Posterior cingulate gyrus (tissue), 11 donors: ENCODE results near the gene DNAJC3.

Experiments
- DNase-seq, 10 donors: peaks; one replicate each; pipeline versions ENCODE4 v3.0.0 to v3.0.0-alpha.2; 2020 to 2021; ENCODE audit warnings: mixed read lengths in 3 of 10
- intact Hi-C: fragments of 100-400 bp; cut with DNase I; formaldehyde crosslinking; loops from one replicate; pipeline ENCODE4 v1.15.1; 2023

DNAJC3 gene

GRCh38 chr13:95814495-95814894 is 137.6 kb downstream of the DNAJC3 start:
- DNase-seq = no peak
- intact Hi-C loops = no loop called here

DNA sequence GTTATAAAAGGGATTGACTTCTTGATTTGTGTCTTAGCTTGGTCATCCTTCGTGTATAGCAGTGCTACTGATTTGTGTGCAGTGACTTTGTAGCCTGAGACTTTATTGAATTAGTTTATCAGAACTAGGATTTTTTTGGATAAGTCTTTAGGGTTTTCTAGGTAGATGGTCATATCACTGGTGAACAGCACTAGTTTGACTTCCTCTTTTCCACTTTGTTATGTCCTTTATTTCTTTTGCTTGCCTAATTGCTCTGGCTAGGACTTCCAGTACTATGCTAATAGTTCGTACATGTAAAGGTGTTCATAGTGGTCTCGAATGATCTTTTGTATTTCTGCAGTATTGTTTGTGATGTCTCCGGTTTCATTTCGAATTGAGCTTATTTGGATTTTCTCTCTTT is 145.4 kb downstream of the DNAJC3 start:
- intact Hi-C loops = no loop called here
- DNase-seq = no peak

DNA sequence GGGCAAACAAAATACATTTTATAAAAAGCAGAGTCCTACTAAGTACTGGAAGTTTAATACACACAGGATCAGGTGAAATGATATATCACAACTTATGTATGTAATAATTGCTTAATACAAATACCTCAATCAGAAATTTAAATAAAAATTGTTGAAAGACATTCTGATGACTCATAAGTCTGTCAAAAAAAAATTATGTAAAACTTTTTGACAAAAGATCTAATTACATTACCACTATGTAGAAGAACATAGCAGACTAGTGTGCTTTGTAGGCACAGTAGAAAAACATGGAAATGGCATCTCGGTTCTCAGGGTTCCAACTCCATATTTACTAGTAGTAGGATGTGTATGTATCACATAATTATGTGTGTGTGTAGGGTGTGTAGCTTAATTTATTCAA is 156.2 kb downstream of the DNAJC3 start:
- intact Hi-C loops = loop anchor here (1.0 to 10.0 kb wide), 2 partner anchors 209 to 638 kb away; no protein-coding TSS in a partner anchor
- DNase-seq = no peak

DNA sequence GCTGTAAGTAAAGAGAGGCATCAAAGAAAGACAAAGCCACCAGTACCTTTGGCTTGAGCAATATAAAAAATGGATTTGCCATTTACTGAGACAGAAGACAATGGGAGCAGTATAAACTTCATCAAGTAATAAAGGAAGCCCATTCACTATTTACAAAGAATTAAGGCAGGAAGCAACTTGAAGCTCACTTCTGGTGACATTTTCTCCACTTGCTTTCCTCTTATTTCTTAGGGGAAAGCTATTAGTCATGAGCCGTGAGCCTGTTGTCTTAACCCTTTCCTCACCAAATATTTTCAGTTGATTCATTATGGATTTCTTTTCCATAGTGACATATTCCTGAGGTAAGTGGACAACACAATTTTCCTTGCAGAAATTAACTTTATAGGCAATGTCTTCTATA is 156.8 kb downstream of the DNAJC3 start:
- DNase-seq = no peak
- intact Hi-C loops = loop anchor here (1.0 to 10.0 kb wide), 3 partner anchors 209 to 639 kb away; no protein-coding TSS in a partner anchor

- intact Hi-C loops = loop anchor here (2.0 to 10.0 kb wide), 2 partner anchors 297 to 639 kb away; no protein-coding TSS in a partner anchor
- peak in 9 of 10 donors; percentile 32 to 92 (median 67) for DNase-seq
These were observed 157.3 kb downstream of the DNAJC3 start for GRCh38 chr13:95834134-95834765.

DNA sequence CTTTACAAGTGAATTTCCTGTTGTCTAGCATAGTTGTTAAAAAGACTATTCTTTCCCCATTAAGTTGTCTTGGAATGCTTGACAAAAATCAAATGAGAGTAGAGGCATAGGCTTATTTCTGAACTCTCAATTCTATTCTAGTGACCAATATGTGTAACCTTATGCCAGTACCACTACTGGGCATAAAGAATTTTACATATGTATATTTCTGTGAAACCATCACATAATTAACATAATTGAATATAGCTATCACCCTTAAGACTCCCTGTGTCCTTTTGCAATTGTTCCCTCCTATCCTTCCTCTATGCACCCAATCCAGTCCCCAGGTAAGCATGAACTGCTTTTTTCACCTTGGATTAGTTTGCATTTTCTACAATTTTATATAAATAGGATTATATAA is 165.0 kb downstream of the DNAJC3 start:
- intact Hi-C loops = no loop called here

DNA sequence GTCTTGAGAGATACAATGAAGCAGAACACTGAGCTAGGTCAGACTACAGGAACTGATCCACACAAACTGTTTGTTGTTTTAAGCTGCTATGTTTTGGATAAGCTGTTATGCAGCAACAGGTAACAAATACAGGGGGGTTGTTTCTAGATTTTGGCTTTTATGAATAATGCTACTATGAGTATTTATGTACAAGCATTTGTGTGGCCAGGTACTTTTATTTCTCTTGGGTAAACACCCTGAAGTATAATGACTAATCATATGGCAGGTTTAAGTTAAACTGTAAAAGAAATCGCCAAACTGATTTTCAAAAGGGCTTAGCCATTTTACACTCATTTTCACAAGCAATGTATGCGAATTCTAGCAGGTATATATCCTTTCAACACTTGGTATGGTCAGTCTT is 166.0 kb downstream of the DNAJC3 start:
- intact Hi-C loops = no loop called here

More for the DNA sequence above, 165.0 kb downstream of the DNAJC3 start:
- no peak for DNase-seq

More for the DNA sequence above, 166.0 kb downstream of the DNAJC3 start:
- DNase-seq = no peak
